GM18498 (cell line): ENCODE results near the gene TMC6.
"Not testable (repeated sequence)": the region's sequence is repeated elsewhere in the genome, so short reads cannot be mapped to it uniquely, and the experiment has no call there.

Experiments
- ATAC-seq: cut with Tn5 transposase; IDR thresholded peaks from one replicate; pipeline ENCODE4 v1.9.1; 2021; ENCODE audit warnings: mild to moderate bottlenecking, moderate library complexity; ENCODE audit not compliant: unreplicated experiment

TMC6 gene

GRCh38 chr17:78125138-78125913, 3.2 kb downstream of the TMC6 start:
- ATAC-seq: no peak

- ATAC-seq: no peak
Measured at GRCh38 chr17:78124836-78125137, 3.8 kb downstream of the TMC6 start.

GRCh38 chr17:78124081-78124835, 4.3 kb downstream of the TMC6 start:
- ATAC-seq: peak; percentile 23

GRCh38 chr17:78123258-78123929, 5.2 kb downstream of the TMC6 start:
- ATAC-seq: no peak

GRCh38 chr17:78122931-78123249, 5.7 kb downstream of the TMC6 start:
- no peak for ATAC-seq

- no peak for ATAC-seq
Measured at GRCh38 chr17:78122216-78122930, 6.2 kb downstream of the TMC6 start.

GRCh38 chr17:78121801-78122215, 6.7 kb downstream of the TMC6 start:
- no peak for ATAC-seq

GRCh38 chr17:78120971-78121800, 7.4 kb downstream of the TMC6 start:
- ATAC-seq: no peak

- ATAC-seq: no peak
Measured at GRCh38 chr17:78120537-78120936, 8.0 kb downstream of the TMC6 start.

- no peak for ATAC-seq
Measured at GRCh38 chr17:78118801-78119241, 9.7 kb downstream of the TMC6 start.

- no peak for ATAC-seq
Measured at GRCh38 chr17:78117027-78117981, 11.3 kb downstream of the TMC6 start.

GRCh38 chr17:78116411-78116810, 12.1 kb downstream of the TMC6 start:
- ATAC-seq: no peak

- not testable (repeated sequence) for ATAC-seq
Measured at GRCh38 chr17:78115803-78116202, 12.8 kb downstream of the TMC6 start.

GRCh38 chr17:78114831-78115723, 13.5 kb downstream of the TMC6 start:
- ATAC-seq: no peak

GRCh38 chr17:78113804-78114785, 14.5 kb downstream of the TMC6 start:
- no peak for ATAC-seq

GRCh38 chr17:78112518-78113471, 15.8 kb downstream of the TMC6 start:
- no peak for ATAC-seq
